Measurements from ENCODE around the gene PDF.

The PDF gene

GRCh38 chr16:69351309-69352027, 21.1 kb upstream of the PDF start, which contains the start of gene TMED6:
Gene TMED6 (minus strand): TSS chr16:69351786. CDS start chr16:69351753, 33 bp downstream.
- H3K27ac Mint-ChIP-seq = no peak within 1 kb of the TSS
- ATAC-seq (replicated peaks) = no peak
- no peak within 1 kb of the TSS for H3K4me3 Mint-ChIP-seq
- H3K36me3 Mint-ChIP-seq = peaks cover 39 to 51% of the 10 kb centered on the region in 2 donors
- peaks cover 0 to 2% of the 10 kb centered on the region in 2 donors for H3K4me1 Mint-ChIP-seq
- H3K9me3 Mint-ChIP-seq = no peaks in the 10 kb centered on the region
- no peak for DNase-seq
- H3K27me3 Mint-ChIP-seq = no peaks in the 10 kb centered on the region

GRCh38 chr16:69350536-69351133, 20.2 kb upstream of the PDF start:
- Mint-ChIP-seq H3K27ac (no peak overlapping the region), H3K4me1 (peaks cover 3 to 7% of the 10 kb centered on the region in 2 donors), H3K9me3 (no peaks in the 10 kb centered on the region), H3K27me3 (no peaks in the 10 kb centered on the region), H3K4me3 (no peak overlapping the region), H3K36me3 (peaks cover 36 to 50% of the 10 kb centered on the region in 2 donors)
- ATAC-seq (replicated peaks) (no peak), DNase-seq (no peak)

- Mint-ChIP-seq H3K9me3 (no peaks in the 10 kb centered on the region), H3K36me3 (peaks cover 31 to 50% of the 10 kb centered on the region in 2 donors), H3K4me3 (no peak overlapping the region), H3K4me1 (peaks cover 5 to 8% of the 10 kb centered on the region in 2 donors), H3K27me3 (no peaks in the 10 kb centered on the region), H3K27ac (peak overlapping the region; percentile 14)
- ATAC-seq (replicated peaks) (no peak), DNase-seq (no peak)
Measured at GRCh38 chr16:69349536-69349935, 19.1 kb upstream of the PDF start.

- H3K4me3 Mint-ChIP-seq = no peak overlapping the region
- no peak overlapping the region for H3K27ac Mint-ChIP-seq
- peaks cover 5 to 8% of the 10 kb centered on the region in 2 donors for H3K4me1 Mint-ChIP-seq
- ATAC-seq (replicated peaks) (no peak), DNase-seq (no peak)
- no peaks in the 10 kb centered on the region for H3K9me3 Mint-ChIP-seq
- H3K27me3 Mint-ChIP-seq = no peaks in the 10 kb centered on the region
- H3K36me3 Mint-ChIP-seq = peaks cover 32 to 54% of the 10 kb centered on the region in 2 donors
Measured at GRCh38 chr16:69348222-69348621, 17.8 kb upstream of the PDF start.

- ATAC-seq (replicated peaks) = no peak
- Mint-ChIP-seq H3K27me3 (no peaks in the 10 kb centered on the region), H3K36me3 (peaks cover 31 to 48% of the 10 kb centered on the region in 2 donors)
Measured at GRCh38 chr16:69346683-69347082, 16.3 kb upstream of the PDF start.

GRCh38 chr16:69345923-69346322, 15.5 kb upstream of the PDF start:
- Mint-ChIP-seq H3K36me3 (peaks cover 32 to 52% of the 10 kb centered on the region in 2 donors), H3K9me3 (no peaks in the 10 kb centered on the region), H3K4me3 (no peak overlapping the region), H3K4me1 (peaks cover 11 to 12% of the 10 kb centered on the region in 2 donors), H3K27me3 (no peaks in the 10 kb centered on the region), H3K27ac (peak overlapping the region; percentile 37)
- DNase-seq = no peak
- peak; percentile 76 to 82 for ATAC-seq (replicated peaks)

More at GRCh38 chr16:69346683-69347082, 16.3 kb upstream of the PDF start:
- no peak for DNase-seq
- Mint-ChIP-seq H3K9me3 (no peaks in the 10 kb centered on the region), H3K4me3 (no peak overlapping the region), H3K27ac (no peak overlapping the region), H3K4me1 (peaks cover 7 to 8% of the 10 kb centered on the region in 2 donors)

GRCh38 chr16:69344171-69344570, 13.8 kb upstream of the PDF start:
- Mint-ChIP-seq H3K4me1 (peaks cover 16 to 27% of the 10 kb centered on the region in 2 donors), H3K27me3 (no peaks in the 10 kb centered on the region), H3K36me3 (peaks cover 32 to 61% of the 10 kb centered on the region in 2 donors), H3K27ac (no peak overlapping the region), H3K9me3 (no peaks in the 10 kb centered on the region), H3K4me3 (no peak overlapping the region)
- ATAC-seq (replicated peaks) (no peak), DNase-seq (no peak)

GRCh38 chr16:69340095-69340644, 9.8 kb upstream of the PDF start:
- H3K27ac Mint-ChIP-seq = peak overlapping the region; percentile 99
- no peaks in the 10 kb centered on the region for H3K27me3 Mint-ChIP-seq
- peak in 1 of 2 donors; percentile 7 for ATAC-seq (replicated peaks)
- no peak for DNase-seq
- H3K4me3 Mint-ChIP-seq = peak overlapping the region; percentile 98 to 100
- no peaks in the 10 kb centered on the region for H3K9me3 Mint-ChIP-seq
- H3K36me3 Mint-ChIP-seq = peaks cover 22 to 48% of the 10 kb centered on the region in 2 donors
- peaks cover 19 to 42% of the 10 kb centered on the region in 2 donors for H3K4me1 Mint-ChIP-seq

GRCh38 chr16:69339289-69340094, 9.1 kb upstream of the PDF start, which contains the start of the genes COG8 and NIP7:
Gene COG8 (minus strand): TSS chr16:69339564. CDS start chr16:69339552, 12 bp downstream.
Gene NIP7 (plus strand): TSS chr16:69339772. CDS start chr16:69339830, 58 bp downstream.
- H3K9me3 Mint-ChIP-seq = no peaks in the 10 kb centered on the region
- peaks cover 19 to 43% of the 10 kb centered on the region in 2 donors for H3K4me1 Mint-ChIP-seq
- no peaks in the 10 kb centered on the region for H3K27me3 Mint-ChIP-seq
- H3K27ac Mint-ChIP-seq = peak within 1 kb of the TSS; percentile 99
- H3K36me3 Mint-ChIP-seq = peaks cover 27 to 51% of the 10 kb centered on the region in 2 donors
- peak within 1 kb of the TSS; percentile 98 to 100 for H3K4me3 Mint-ChIP-seq
- peak; percentile 95 to 96 for ATAC-seq (replicated peaks)
- DNase-seq = peak; percentile 92

GRCh38 chr16:69338557-69339288, 8.3 kb upstream of the PDF start:
- DNase-seq = no peak
- ATAC-seq (replicated peaks) = no peak
- H3K9me3 Mint-ChIP-seq = no peaks in the 10 kb centered on the region
- H3K4me1 Mint-ChIP-seq = peaks cover 22 to 50% of the 10 kb centered on the region in 2 donors
- H3K27ac Mint-ChIP-seq = peak overlapping the region; percentile 99
- peaks cover 34 to 46% of the 10 kb centered on the region in 2 donors for H3K36me3 Mint-ChIP-seq
- H3K27me3 Mint-ChIP-seq = no peaks in the 10 kb centered on the region
- H3K4me3 Mint-ChIP-seq = peak overlapping the region; percentile 98 to 100

- ATAC-seq (replicated peaks) = no peak
Measured at GRCh38 chr16:69334696-69335095, 4.3 kb upstream of the PDF start.

GRCh38 chr16:69329369-69330285, 761 bp downstream of the PDF start:
- no peaks in the 10 kb centered on the region for H3K27me3 Mint-ChIP-seq
- peaks cover 29 to 66% of the 10 kb centered on the region in 2 donors for H3K4me1 Mint-ChIP-seq
- peak overlapping the region; percentile 92 for H3K27ac Mint-ChIP-seq
- DNase-seq = no peak
- no peaks in the 10 kb centered on the region for H3K9me3 Mint-ChIP-seq
- ATAC-seq (replicated peaks) = peak; percentile 58 to 61
- H3K36me3 Mint-ChIP-seq = peaks cover 25 to 48% of the 10 kb centered on the region in 2 donors
- peak overlapping the region; percentile 88 to 92 for H3K4me3 Mint-ChIP-seq

More at GRCh38 chr16:69334696-69335095, 4.3 kb upstream of the PDF start:
- Mint-ChIP-seq H3K4me1 (peaks cover 15 to 51% of the 10 kb centered on the region in 2 donors), H3K27me3 (no peaks in the 10 kb centered on the region), H3K4me3 (no peak overlapping the region), H3K9me3 (no peaks in the 10 kb centered on the region), H3K36me3 (peaks cover 24 to 39% of the 10 kb centered on the region in 2 donors), H3K27ac (no peak overlapping the region)
- DNase-seq = no peak

All from stimulated activated naive B cell treated with anti-CD40 and anti-IgM and Interleukin-4, amounts not matched to agents 10 μg/mL and 1 μg/mL and 100 μg/mL, for 72 hours (primary cell).